WI38 (cell line): Measurements from ENCODE around the gene CACNA1I.
A peak's percentile ranks its signal among the peaks of the same experiment; 100 is the strongest.

Experiments used
- H3K4me3 ChIP-seq: 2 replicates; pipeline ENCODE4 v1.5.1; 2011; ENCODE audit warnings: low read depth, mild to moderate bottlenecking, control low read depth, low read length
- CTCF ChIP-seq: IDR thresholded peaks from 2 replicates; pipeline ENCODE4 v1.5.1; 2012; ENCODE audit warnings: low read depth, mild to moderate bottlenecking, control low read depth, low read length

Gene CACNA1I

GRCh38 chr22:39620924-39621690 lies 50.6 kb downstream of the CACNA1I start:
- no peak for TF ChIP-seq CTCF
- no peak overlapping the region for H3K4me3 ChIP-seq

- TF ChIP-seq CTCF: no peak
- H3K4me3 ChIP-seq: no peak overlapping the region
These were observed 51.3 kb downstream of the CACNA1I start for GRCh38 chr22:39621826-39622225.

- 0 out of 2 replicates have a peak, but pooled peaks have one; percentile 31 for TF ChIP-seq CTCF
- H3K4me3 ChIP-seq: no peak overlapping the region
These were observed 52.4 kb downstream of the CACNA1I start for GRCh38 chr22:39622881-39623367.

- TF ChIP-seq CTCF: no peak
- H3K4me3 ChIP-seq: no peak overlapping the region
These were observed 53.3 kb downstream of the CACNA1I start for GRCh38 chr22:39623603-39624500.

GRCh38 chr22:39624501-39624821 lies 53.9 kb downstream of the CACNA1I start:
- H3K4me3 ChIP-seq: no peak overlapping the region
- TF ChIP-seq CTCF: no peak

- TF ChIP-seq CTCF: no peak
- no peak overlapping the region for H3K4me3 ChIP-seq
These were observed 55.3 kb downstream of the CACNA1I start for GRCh38 chr22:39625569-39626537.
